C4-2B (cell line): ENCODE data around the gene NSF.
"Not testable (repeated sequence)": the region's sequence is repeated elsewhere in the genome, so short reads cannot be mapped to it uniquely, and the experiment has no call there.

Experiments
- CTCF ChIP-seq: fragments of 450-650 bp; conservative IDR thresholded peaks from 2 replicates; pipeline ENCODE4 v1.5.1; 2017; ENCODE audit warnings: mild to moderate bottlenecking
- ZFX ChIP-seq: fragments of 450-650 bp; IDR thresholded peaks from 2 replicates; pipeline ENCODE4 v1.6.1; 2017

DNA sequence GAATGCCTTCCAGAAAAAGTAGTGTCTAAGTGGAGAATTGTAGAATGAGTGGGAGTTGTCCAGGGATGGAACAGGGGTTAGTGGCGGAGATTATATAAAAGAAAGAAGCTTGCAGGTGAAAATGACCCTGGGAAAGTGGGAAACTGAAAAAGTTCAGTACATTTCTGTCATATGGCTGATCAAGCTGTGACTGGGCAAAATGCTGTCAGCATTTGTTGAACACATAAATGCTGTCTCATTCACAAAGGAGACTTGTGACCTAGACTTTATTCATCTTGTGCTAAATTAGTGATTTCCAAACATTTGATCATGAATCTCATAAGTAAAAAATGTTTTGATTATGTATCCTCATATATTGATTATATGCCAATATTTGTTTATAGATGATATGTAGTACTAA lies 28.5 kb downstream of the NSF start:
- TF ChIP-seq CTCF, ZFX: not testable (repeated sequence)
